ENCODE measurements around the gene KANSL1. TPM values are rescaled to one million over a fixed set of nuclear protein-coding genes. Genes with fewer than 3 reads are reported as not detected.
A peak's percentile ranks its signal among the peaks of the same experiment; 100 is the strongest.

The KANSL1 gene
- polyA plus RNA-seq, 1 experiment, result 14.1 TPM

DNA sequence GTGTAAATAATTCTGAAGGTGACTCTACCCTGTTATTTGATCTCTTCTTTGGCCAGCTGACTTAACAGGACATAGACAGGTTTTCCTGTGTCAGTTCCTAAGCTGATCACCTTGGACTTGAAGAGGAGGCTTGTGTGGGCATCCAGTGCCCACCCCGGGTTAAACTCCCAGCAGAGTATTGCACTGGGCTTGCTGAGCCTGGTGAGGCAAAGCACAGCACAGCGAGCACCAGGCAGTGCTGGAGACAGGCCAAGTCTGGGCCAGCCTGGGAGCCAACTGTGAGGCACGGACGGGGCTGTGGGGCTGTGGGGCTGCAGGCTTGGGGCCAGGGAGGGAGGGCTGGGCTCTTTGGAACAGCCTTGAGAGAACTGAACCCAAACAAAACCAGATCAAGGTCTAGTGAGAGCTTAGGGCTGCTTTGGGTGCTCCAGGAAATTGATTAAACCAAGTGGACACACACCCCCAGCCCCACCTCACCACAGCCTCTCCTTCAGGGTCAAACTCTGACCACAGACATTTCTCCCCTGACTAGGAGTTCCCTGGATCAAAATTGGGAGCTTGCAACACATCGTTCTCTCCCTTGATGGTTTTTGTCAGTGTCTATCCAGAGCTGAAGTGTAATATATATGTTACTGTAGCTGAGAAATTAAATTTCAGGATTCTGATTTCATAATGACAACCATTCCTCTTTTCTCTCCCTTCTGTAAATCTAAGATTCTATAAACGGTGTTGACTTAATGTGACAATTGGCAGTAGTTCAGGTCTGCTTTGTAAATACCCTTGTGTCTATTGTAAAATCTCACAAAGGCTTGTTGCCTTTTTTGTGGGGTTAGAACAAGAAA, 189.1 kb downstream of the KANSL1 start:
- Histone ChIP-seq H3K4me3 (ENCODE audit: low read depth, low read length) (no peak overlapping the region), H3K27me3 (ENCODE audit: control insufficient read depth, insufficient read depth, low read length) (no peaks in the 10 kb centered on the region), H3K36me3 (ENCODE audit: control insufficient read depth, insufficient read depth, low read length) (no peaks in the 10 kb centered on the region)
- POLR2A ChIA-PET, result interaction anchor here (0.6 to 0.7 kb wide), 2 partner anchors 10 to 224 kb away, joined by 3 read pairs; no protein-coding TSS in a partner anchor
- DNase-seq (ENCODE audit: low read depth), result no peak
- TF ChIP-seq, protein P1, sequence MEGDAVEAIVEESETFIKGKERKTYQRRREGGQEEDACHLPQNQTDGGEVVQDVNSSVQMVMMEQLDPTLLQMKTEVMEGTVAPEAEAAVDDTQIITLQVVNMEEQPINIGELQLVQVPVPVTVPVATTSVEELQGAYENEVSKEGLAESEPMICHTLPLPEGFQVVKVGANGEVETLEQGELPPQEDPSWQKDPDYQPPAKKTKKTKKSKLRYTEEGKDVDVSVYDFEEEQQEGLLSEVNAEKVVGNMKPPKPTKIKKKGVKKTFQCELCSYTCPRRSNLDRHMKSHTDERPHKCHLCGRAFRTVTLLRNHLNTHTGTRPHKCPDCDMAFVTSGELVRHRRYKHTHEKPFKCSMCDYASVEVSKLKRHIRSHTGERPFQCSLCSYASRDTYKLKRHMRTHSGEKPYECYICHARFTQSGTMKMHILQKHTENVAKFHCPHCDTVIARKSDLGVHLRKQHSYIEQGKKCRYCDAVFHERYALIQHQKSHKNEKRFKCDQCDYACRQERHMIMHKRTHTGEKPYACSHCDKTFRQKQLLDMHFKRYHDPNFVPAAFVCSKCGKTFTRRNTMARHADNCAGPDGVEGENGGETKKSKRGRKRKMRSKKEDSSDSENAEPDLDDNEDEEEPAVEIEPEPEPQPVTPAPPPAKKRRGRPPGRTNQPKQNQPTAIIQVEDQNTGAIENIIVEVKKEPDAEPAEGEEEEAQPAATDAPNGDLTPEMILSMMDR (IDR thresholded peaks at IDR 0.05; ENCODE audit: insufficient read depth, low read depth, low read length), result no peak
- CTCF ChIA-PET, result interaction anchor here (0.8 to 6.4 kb wide), 15 partner anchors 9 to 285 kb away, joined by 3 to 43 read pairs (median 7); partner anchors contain the start of gene KANSL1

DNA sequence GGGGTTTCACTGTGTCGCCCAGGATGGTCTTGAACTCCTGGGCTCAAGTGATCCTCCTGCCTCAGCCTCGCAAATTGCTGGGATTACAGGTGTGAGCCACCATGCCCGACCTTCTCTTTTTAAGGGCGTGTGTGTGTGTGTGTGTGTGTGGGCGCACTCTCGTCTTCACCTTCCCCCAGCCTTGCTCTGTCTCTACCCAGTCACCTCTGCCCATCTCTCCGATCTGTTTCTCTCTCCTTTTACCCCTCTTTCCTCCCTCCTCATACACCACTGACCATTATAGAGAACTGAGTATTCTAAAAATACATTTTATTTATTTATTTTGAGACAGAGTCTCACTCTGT, 190.3 kb downstream of the KANSL1 start:
- no peaks in the 10 kb centered on the region for H3K27me3 ChIP-seq (ENCODE audit: control insufficient read depth, insufficient read depth, low read length)
- H3K4me3 ChIP-seq (ENCODE audit: low read depth, low read length), result no peak overlapping the region
- TF ChIP-seq, protein P1 (IDR thresholded peaks at IDR 0.05; ENCODE audit: insufficient read depth, low read depth, low read length), result no peak
- H3K36me3 ChIP-seq (ENCODE audit: control insufficient read depth, insufficient read depth, low read length), result no peaks in the 10 kb centered on the region
- CTCF ChIA-PET, result interaction anchor here (0.6 to 6.4 kb wide), 15 partner anchors 10 to 585 kb away, joined by 3 to 43 read pairs (median 7); partner anchors contain the start of gene KANSL1
- no peak for DNase-seq (ENCODE audit: low read depth)
- POLR2A ChIA-PET, result interaction anchor here (0.6 kb wide), 1 partner anchor 285 kb away, joined by 14 read pairs; no protein-coding TSS in a partner anchor

GRCh38 chr17:46002311-46002972, 190.8 kb downstream of the KANSL1 start:
- POLR2A ChIA-PET, result interaction anchor here (0.6 kb wide), 1 partner anchor 286 kb away, joined by 14 read pairs; no protein-coding TSS in a partner anchor
- Histone ChIP-seq H3K27me3 (ENCODE audit: control insufficient read depth, insufficient read depth, low read length) (no peaks in the 10 kb centered on the region), H3K36me3 (ENCODE audit: control insufficient read depth, insufficient read depth, low read length) (no peaks in the 10 kb centered on the region), H3K4me3 (ENCODE audit: low read depth, low read length) (no peak overlapping the region)
- CTCF ChIA-PET, result interaction anchor here (0.5 to 6.4 kb wide), 19 partner anchors 8 to 585 kb away, joined by 3 to 43 read pairs (median 6); partner anchors contain the start of gene KANSL1
- DNase-seq (ENCODE audit: low read depth), result no peak
- TF ChIP-seq, protein P1 (IDR thresholded peaks at IDR 0.05; ENCODE audit: insufficient read depth, low read depth, low read length), result peak; percentile 84

- DNase-seq (ENCODE audit: low read depth), result no peak
- ChIA-PET POLR2A (interaction anchor here (0.5 kb wide), 1 partner anchor 34 kb away, joined by 11 read pairs; no protein-coding TSS in a partner anchor), CTCF (interaction anchor here (0.5 to 6.4 kb wide), 17 partner anchors 9 to 285 kb away, joined by 3 to 43 read pairs (median 7); partner anchors contain the start of gene KANSL1)
- Histone ChIP-seq H3K4me3 (ENCODE audit: low read depth, low read length) (no peak overlapping the region), H3K36me3 (ENCODE audit: control insufficient read depth, insufficient read depth, low read length) (no peaks in the 10 kb centered on the region), H3K27me3 (ENCODE audit: control insufficient read depth, insufficient read depth, low read length) (no peaks in the 10 kb centered on the region)
- TF ChIP-seq, protein P1 (IDR thresholded peaks at IDR 0.05; ENCODE audit: insufficient read depth, low read depth, low read length), result no peak
Observed at GRCh38 chr17:46001390-46002310, 191.6 kb downstream of the KANSL1 start.

Data from BJ (cell line).